GM12878 (cell line): ENCODE results near the gene NAPEPLD. TPM values are rescaled to one million over a fixed set of nuclear protein-coding genes. Genes with fewer than 3 reads are reported as not detected.

Source experiments
- ATAC-seq: fragments of 200-7000 bp; cut with Tn5 transposase; 3 replicates; pipeline ENCODE4 v1.9.1; 2020; ENCODE audit warnings: mild to moderate bottlenecking, moderate library complexity
- BruUV-seq: library from RNA; stranded (reverse); fragments of 400-500 nt; replicated peaks from 2 replicates; lab custom pipeline; 2021; lab: Mats Ljungman, UMichigan
- CTCF ChIA-PET: fragments of 300-600 bp; sonication (Branson Sonifier 250); formaldehyde crosslinking; extraction: SDS; loops from one replicate; lab custom pipeline; 2021; ENCODE audit warnings: inconsistent platforms; lab: Yijun Ruan, JAX
- POLR2A ChIA-PET: fragments of 350-600 bp; formaldehyde crosslinking; extraction: SDS; loops from one replicate; lab custom pipeline; 2021; ENCODE audit warnings: inconsistent platforms; lab: Charles Lee
- RAD21 ChIA-PET: fragments of 300-600 bp; sonication (Branson Sonifier 250); formaldehyde crosslinking; loops from one replicate; lab custom pipeline; 2023; ENCODE audit warnings: antibody characterized with exemption; ENCODE audit not compliant: unreplicated experiment; lab: Charles Lee
- SMC1A ChIA-PET: fragments of 300-600 bp; sonication (Branson Sonifier 250); formaldehyde crosslinking; loops from one replicate; lab custom pipeline; 2023; ENCODE audit not compliant: unreplicated experiment, uncharacterized antibody; lab: Charles Lee
- DNase-seq: peaks from one replicate; pipeline ENCODE4 v3.0.0-alpha.2; 2011; ENCODE audit warnings: low read depth, low spot score
- FAIRE-seq: peaks from 3 replicates; lab custom pipeline; 2011; peaks lifted over from hg19 to GRCh38; lab: Jason Lieb, UNC
- H2AFZ ChIP-seq: 2 replicates; pipeline ENCODE4 v1.6.0; 2011; ENCODE audit warnings: low read depth, low read length, control low read depth; ENCODE audit not compliant: control insufficient read depth
- H3K27ac ChIP-seq: 2 replicates; pipeline ENCODE4 v1.5.1; 2011; ENCODE audit warnings: control low read depth; ENCODE audit not compliant: control insufficient read depth, insufficient read depth
- H3K27me3 ChIP-seq, 2 experiments: replicated peaks in 1 of 2; 2 replicates each; pipeline versions ENCODE4 v1.6.0 to v1.6.1; 2011; ENCODE audit warnings: low read length in 1 of 2; ENCODE audit not compliant: control insufficient read depth in 2 of 2, insufficient read depth in 2 of 2
- H3K36me3 ChIP-seq, 2 experiments: 2 replicates each; pipeline ENCODE4 v1.5.1; 2011; ENCODE audit warnings: low read length in 1 of 2; ENCODE audit not compliant: control insufficient read depth in 2 of 2, insufficient read depth in 2 of 2
- H3K4me1 ChIP-seq: 2 replicates; pipeline ENCODE4 v1.6.1; 2011; ENCODE audit warnings: mild to moderate bottlenecking, low read length, moderate library complexity, mixed read lengths; ENCODE audit not compliant: control insufficient read depth, insufficient read depth
- H3K4me2 ChIP-seq: 2 replicates; pipeline ENCODE4 v1.6.0; 2011; ENCODE audit warnings: control low read depth; ENCODE audit not compliant: control insufficient read depth, insufficient read depth
- H3K4me3 ChIP-seq: fragments of 200-600 bp; sonication (generic); 2 replicates; pipeline ENCODE4 v1.5.1; 2016
- H3K79me2 ChIP-seq: 2 replicates; pipeline ENCODE4 v1.6.0; 2011; ENCODE audit warnings: low read length; ENCODE audit not compliant: control insufficient read depth, insufficient read depth
- H3K9ac ChIP-seq: 2 replicates; pipeline ENCODE4 v1.8.0; 2011; ENCODE audit warnings: low read length, control low read depth, mixed read lengths; ENCODE audit not compliant: control insufficient read depth, insufficient read depth
- H3K9me3 ChIP-seq: replicated peaks from 3 replicates; pipeline ENCODE4 v1.5.1; 2011; ENCODE audit warnings: mild to moderate bottlenecking, low read length; ENCODE audit not compliant: control insufficient read depth, insufficient read depth
- H4K20me1 ChIP-seq: 2 replicates; pipeline ENCODE4 v1.6.0; 2011; ENCODE audit not compliant: control insufficient read depth, insufficient read depth
- CREM ChIP-seq: IDR thresholded peaks from 2 replicates; pipeline ENCODE4 v1.6.1; 2014; ENCODE audit warnings: antibody characterized with exemption, low read depth
- EZH2 ChIP-seq: IDR thresholded peaks from 2 replicates; pipeline ENCODE4 v1.6.1; 2012; ENCODE audit warnings: low read depth, mild to moderate bottlenecking, control low read depth, inconsistent platforms, low read length, borderline replicate concordance; ENCODE audit not compliant: control insufficient read depth
- FOXM1 ChIP-seq: IDR thresholded peaks from 2 replicates; pipeline ENCODE4 v1.6.1; 2012; ENCODE audit warnings: low read depth, mild to moderate bottlenecking, inconsistent platforms, low read length, moderate library complexity
- KLF5 ChIP-seq: fragments of 450-650 bp; IDR thresholded peaks from 2 replicates; pipeline ENCODE4 v1.6.1; 2014; ENCODE audit warnings: mild to moderate bottlenecking; ENCODE audit not compliant: partially characterized antibody
- NR2C1 ChIP-seq: fragments of 450-650 bp; IDR thresholded peaks from 2 replicates; pipeline ENCODE4 v1.6.1; 2017; ENCODE audit warnings: antibody characterized with exemption, mild to moderate bottlenecking, moderate library complexity
- SP1 ChIP-seq: IDR thresholded peaks from one replicate; pipeline ENCODE4 v1.6.1; 2011; ENCODE audit warnings: low read depth, low read length
- SRF ChIP-seq, 2 experiments: IDR thresholded peaks; 2 replicates each; pipeline ENCODE4 v1.6.1; 2011; ENCODE audit warnings: low read depth in 2 of 2, low read length in 2 of 2, mild to moderate bottlenecking in 1 of 2, moderate library complexity in 1 of 2
- STAT3 ChIP-seq: IDR thresholded peaks from 2 replicates; pipeline ENCODE4 v1.6.1; 2011; ENCODE audit warnings: low read depth, low read length, improper control_type of control experiment
- ZNF207 ChIP-seq: fragments of 450-650 bp; IDR thresholded peaks from 2 replicates; pipeline ENCODE4 v1.6.1; 2014; ENCODE audit warnings: antibody characterized with exemption, mild to moderate bottlenecking, borderline replicate concordance
- WGBS: methylation state at CpG from one replicate; pipeline ENCODE4 v1.1.6; 2016; ENCODE audit warnings: low lambda C conversion rate; ENCODE audit not compliant: insufficient replicate concordance, insufficient coverage; ENCODE audit errors: missing lambda C conversion rate; 5-methylcytosine and 5-hydroxymethylcytosine counted together
- in situ Hi-C: fragments of 300-500 bp; cut with MboI; formaldehyde crosslinking; loops from 9 replicates; pipeline ENCODE4 v1.14.3; 2018; ENCODE audit warnings: mixed read lengths
- intact Hi-C: fragments of 100-400 bp; cut with micrococcal nuclease; formaldehyde crosslinking; loops from one replicate; pipeline ENCODE4 v1.14.2; 2022; ENCODE audit not compliant: unreplicated experiment
- polyA plus RNA-seq, 11 experiments: library from polyadenylated mRNA; depleted of rRNA in 4 of 11; unstranded in 6 of 11; stranded (reverse) in 5 of 11; fragments of >200 nt; fragmentation: Nextera tagmentation in 4 of 11; fragmentation: Illumina TruSeq in 1 of 11; extraction: Ambion mirVana in 4 of 11; extraction: Trizol in 1 of 11; gene quantifications; 1 replicate in 1 of 11; 2 replicates in 10 of 11; pipeline versions ENCODE4 v1.2.1 to v1.2.3, GENCODE V29; 2011 to 2016; ENCODE audit warnings: inconsistent platforms in 2 of 11, missing spikeins in 2 of 11, low read depth in 1 of 11
- total RNA-seq, 4 experiments: library from RNA; depleted of rRNA in 3 of 4; stranded (reverse); fragments of >200 nt in 3 of 4; fragmentation: Illumina TruSeq in 1 of 4; extraction: Trizol in 1 of 4; gene quantifications; 2 replicates each; pipeline versions ENCODE4 v1.2.1 to v1.2.3, GENCODE V29; 2013 to 2021
- TF ChIP-seq, protein P1 (sequence below): fragments of 450-650 bp; IDR thresholded peaks from 2 replicates; pipeline ENCODE4 v1.6.1; 2017; ENCODE audit warnings: mild to moderate bottlenecking, moderate library complexity
- TF ChIP-seq, protein P2 (sequence below): fragments of 450-650 bp; IDR thresholded peaks from 2 replicates; pipeline ENCODE4 v1.6.1; 2018; ENCODE audit warnings: mild to moderate bottlenecking, low read depth, moderate library complexity; ENCODE audit not compliant: partially characterized antibody
- TF ChIP-seq, protein P3 (sequence below): fragments of 450-650 bp; IDR thresholded peaks from 2 replicates; pipeline ENCODE4 v1.6.1; 2017; ENCODE audit warnings: mild to moderate bottlenecking, moderate library complexity

NAPEPLD gene
- total and polyA plus RNA-seq, 10 of the 15 experiments (the other 5 are each of a cell fraction or from before 2014, with no cell fraction given), result 6.0 to 16.2 (median 8.6) TPM

DNA sequence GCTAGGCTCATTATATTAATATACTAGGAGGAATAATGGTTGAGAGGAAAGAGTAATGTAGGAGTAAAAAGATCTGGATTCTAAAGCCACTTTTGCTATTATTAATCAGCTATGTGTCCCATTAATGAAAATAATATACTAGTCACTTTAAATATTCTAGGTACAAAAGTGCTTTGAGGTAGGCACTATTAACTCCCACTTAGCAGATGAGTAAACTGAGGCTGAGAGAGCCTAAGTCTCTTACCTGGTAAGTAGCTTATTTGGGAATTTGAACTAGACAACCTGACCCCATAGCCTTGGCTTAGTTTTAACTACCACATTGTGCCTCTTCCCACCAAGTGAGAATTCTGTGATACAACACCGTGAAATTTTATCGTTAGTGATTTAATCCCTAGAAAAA, 68.0 kb downstream of the NAPEPLD start:
- ChIA-PET POLR2A (no interaction called here), SMC1A (interaction anchor here (0.8 kb wide), 1 partner anchor 9 kb away, joined by 6 read pairs; no protein-coding TSS in a partner anchor), RAD21 (no interaction called here)
- Histone ChIP-seq H3K27me3 (no peaks in the 10 kb centered on the region), H3K27ac (no peak overlapping the region), H3K79me2 (peaks cover 20% of the 10 kb centered on the region), H3K4me2 (no peak overlapping the region), H3K4me1 (no peaks in the 10 kb centered on the region; the same call in 1 of the 2 replicates)
- in situ Hi-C loops, result no loop called here
- BruUV-seq, result no TSS peak
- FAIRE-seq, result no peak
- TF ChIP-seq KLF5, result no peak
- TF ChIP-seq SP1, result no peak
- no peak for TF ChIP-seq CREM
- TF ChIP-seq, protein P1, sequence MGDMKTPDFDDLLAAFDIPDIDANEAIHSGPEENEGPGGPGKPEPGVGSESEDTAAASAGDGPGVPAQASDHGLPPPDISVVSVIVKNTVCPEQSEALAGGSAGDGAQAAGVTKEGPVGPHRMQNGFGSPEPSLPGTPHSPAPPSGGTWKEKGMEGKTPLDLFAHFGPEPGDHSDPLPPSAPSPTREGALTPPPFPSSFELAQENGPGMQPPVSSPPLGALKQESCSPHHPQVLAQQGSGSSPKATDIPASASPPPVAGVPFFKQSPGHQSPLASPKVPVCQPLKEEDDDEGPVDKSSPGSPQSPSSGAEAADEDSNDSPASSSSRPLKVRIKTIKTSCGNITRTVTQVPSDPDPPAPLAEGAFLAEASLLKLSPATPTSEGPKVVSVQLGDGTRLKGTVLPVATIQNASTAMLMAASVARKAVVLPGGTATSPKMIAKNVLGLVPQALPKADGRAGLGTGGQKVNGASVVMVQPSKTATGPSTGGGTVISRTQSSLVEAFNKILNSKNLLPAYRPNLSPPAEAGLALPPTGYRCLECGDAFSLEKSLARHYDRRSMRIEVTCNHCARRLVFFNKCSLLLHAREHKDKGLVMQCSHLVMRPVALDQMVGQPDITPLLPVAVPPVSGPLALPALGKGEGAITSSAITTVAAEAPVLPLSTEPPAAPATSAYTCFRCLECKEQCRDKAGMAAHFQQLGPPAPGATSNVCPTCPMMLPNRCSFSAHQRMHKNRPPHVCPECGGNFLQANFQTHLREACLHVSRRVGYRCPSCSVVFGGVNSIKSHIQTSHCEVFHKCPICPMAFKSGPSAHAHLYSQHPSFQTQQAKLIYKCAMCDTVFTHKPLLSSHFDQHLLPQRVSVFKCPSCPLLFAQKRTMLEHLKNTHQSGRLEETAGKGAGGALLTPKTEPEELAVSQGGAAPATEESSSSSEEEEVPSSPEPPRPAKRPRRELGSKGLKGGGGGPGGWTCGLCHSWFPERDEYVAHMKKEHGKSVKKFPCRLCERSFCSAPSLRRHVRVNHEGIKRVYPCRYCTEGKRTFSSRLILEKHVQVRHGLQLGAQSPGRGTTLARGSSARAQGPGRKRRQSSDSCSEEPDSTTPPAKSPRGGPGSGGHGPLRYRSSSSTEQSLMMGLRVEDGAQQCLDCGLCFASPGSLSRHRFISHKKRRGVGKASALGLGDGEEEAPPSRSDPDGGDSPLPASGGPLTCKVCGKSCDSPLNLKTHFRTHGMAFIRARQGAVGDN, result no peak
- no peak for TF ChIP-seq FOXM1
- TF ChIP-seq EZH2, result no peak
- TF ChIP-seq, protein P2, sequence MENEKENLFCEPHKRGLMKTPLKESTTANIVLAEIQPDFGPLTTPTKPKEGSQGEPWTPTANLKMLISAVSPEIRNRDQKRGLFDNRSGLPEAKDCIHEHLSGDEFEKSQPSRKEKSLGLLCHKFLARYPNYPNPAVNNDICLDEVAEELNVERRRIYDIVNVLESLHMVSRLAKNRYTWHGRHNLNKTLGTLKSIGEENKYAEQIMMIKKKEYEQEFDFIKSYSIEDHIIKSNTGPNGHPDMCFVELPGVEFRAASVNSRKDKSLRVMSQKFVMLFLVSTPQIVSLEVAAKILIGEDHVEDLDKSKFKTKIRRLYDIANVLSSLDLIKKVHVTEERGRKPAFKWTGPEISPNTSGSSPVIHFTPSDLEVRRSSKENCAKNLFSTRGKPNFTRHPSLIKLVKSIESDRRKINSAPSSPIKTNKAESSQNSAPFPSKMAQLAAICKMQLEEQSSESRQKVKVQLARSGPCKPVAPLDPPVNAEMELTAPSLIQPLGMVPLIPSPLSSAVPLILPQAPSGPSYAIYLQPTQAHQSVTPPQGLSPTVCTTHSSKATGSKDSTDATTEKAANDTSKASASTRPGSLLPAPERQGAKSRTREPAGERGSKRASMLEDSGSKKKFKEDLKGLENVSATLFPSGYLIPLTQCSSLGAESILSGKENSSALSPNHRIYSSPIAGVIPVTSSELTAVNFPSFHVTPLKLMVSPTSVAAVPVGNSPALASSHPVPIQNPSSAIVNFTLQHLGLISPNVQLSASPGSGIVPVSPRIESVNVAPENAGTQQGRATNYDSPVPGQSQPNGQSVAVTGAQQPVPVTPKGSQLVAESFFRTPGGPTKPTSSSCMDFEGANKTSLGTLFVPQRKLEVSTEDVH, result no peak
- no peak for TF ChIP-seq STAT3
- TF ChIP-seq, protein P3, sequence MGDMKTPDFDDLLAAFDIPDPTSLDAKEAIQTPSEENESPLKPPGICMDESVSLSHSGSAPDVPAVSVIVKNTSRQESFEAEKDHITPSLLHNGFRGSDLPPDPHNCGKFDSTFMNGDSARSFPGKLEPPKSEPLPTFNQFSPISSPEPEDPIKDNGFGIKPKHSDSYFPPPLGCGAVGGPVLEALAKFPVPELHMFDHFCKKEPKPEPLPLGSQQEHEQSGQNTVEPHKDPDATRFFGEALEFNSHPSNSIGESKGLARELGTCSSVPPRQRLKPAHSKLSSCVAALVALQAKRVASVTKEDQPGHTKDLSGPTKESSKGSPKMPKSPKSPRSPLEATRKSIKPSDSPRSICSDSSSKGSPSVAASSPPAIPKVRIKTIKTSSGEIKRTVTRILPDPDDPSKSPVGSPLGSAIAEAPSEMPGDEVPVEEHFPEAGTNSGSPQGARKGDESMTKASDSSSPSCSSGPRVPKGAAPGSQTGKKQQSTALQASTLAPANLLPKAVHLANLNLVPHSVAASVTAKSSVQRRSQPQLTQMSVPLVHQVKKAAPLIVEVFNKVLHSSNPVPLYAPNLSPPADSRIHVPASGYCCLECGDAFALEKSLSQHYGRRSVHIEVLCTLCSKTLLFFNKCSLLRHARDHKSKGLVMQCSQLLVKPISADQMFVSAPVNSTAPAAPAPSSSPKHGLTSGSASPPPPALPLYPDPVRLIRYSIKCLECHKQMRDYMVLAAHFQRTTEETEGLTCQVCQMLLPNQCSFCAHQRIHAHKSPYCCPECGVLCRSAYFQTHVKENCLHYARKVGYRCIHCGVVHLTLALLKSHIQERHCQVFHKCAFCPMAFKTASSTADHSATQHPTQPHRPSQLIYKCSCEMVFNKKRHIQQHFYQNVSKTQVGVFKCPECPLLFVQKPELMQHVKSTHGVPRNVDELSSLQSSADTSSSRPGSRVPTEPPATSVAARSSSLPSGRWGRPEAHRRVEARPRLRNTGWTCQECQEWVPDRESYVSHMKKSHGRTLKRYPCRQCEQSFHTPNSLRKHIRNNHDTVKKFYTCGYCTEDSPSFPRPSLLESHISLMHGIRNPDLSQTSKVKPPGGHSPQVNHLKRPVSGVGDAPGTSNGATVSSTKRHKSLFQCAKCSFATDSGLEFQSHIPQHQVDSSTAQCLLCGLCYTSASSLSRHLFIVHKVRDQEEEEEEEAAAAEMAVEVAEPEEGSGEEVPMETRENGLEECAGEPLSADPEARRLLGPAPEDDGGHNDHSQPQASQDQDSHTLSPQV, result no peak
- TF ChIP-seq ZNF207, result no peak
- no peak for TF ChIP-seq SRF (IDR thresholded peaks at IDR 0.05; ENCODE audit: low read depth in 2 of 2, low read length in 2 of 2)
- TF ChIP-seq NR2C1, result no peak
- TF ChIP-seq, all 136 proteins: peak for 0
- WGBS, result 100% methylated on average over 2 of the region's 2 CpGs
- Histone ChIP-seq H3K9me3 (no peaks in the 10 kb centered on the region; the same call in 1 of the 3 replicates), H2AFZ (no peak overlapping the region), H4K20me1 (no peaks in the 10 kb centered on the region), H3K36me3 (peaks cover 0 to 16% of the 10 kb centered on the region in 2 experiments; a peak in 2 of 4 replicates), H3K4me3 (no peak overlapping the region), H3K9ac (no peak overlapping the region)
- CTCF ChIA-PET, result interaction anchor here (1.4 kb wide), 1 partner anchor 19 kb away, joined by 4 read pairs; no protein-coding TSS in a partner anchor
- DNase-seq (no peak), ATAC-seq (no peak)
- intact Hi-C loops, result no loop called here
